Duodenal mucosa (tissue), 2 donors: ENCODE data around the gene TSSC4.

ENCODE experiments used
- H3K27ac ChIP-seq: one replicate; pipeline ENCODE4 v1.7.0; 2013; ENCODE audit warnings: low read depth, low read length
- H3K27me3 ChIP-seq, 2 donors: one replicate each; pipeline ENCODE4 v1.7.0; 2013; ENCODE audit warnings: low read length in 2 of 2, control low read depth in 1 of 2; ENCODE audit not compliant: insufficient read depth in 2 of 2, control insufficient read depth in 1 of 2
- H3K36me3 ChIP-seq, 2 donors: one replicate each; pipeline ENCODE4 v1.7.0; 2013; ENCODE audit warnings: low read length in 2 of 2, control low read depth in 1 of 2; ENCODE audit not compliant: insufficient read depth in 2 of 2, control insufficient read depth in 1 of 2
- H3K4me1 ChIP-seq, 2 donors: one replicate each; pipeline ENCODE4 v1.7.0; 2013; ENCODE audit warnings: low read length in 2 of 2, control low read depth in 1 of 2; ENCODE audit not compliant: insufficient read depth in 2 of 2, control insufficient read depth in 1 of 2
- H3K4me3 ChIP-seq, 2 donors: one replicate each; pipeline ENCODE4 v1.7.0; 2013; ENCODE audit warnings: low read length in 2 of 2, low read depth in 1 of 2
- H3K9ac ChIP-seq, 2 donors: one replicate each; pipeline ENCODE4 v1.7.0; 2013; ENCODE audit warnings: low read length in 2 of 2, low read depth in 1 of 2
- H3K9me3 ChIP-seq, 2 donors: one replicate each; pipeline ENCODE4 v1.7.0; 2013; ENCODE audit warnings: low read length in 2 of 2, control low read depth in 1 of 2; ENCODE audit not compliant: control insufficient read depth in 1 of 2

TSSC4 gene

DNA sequence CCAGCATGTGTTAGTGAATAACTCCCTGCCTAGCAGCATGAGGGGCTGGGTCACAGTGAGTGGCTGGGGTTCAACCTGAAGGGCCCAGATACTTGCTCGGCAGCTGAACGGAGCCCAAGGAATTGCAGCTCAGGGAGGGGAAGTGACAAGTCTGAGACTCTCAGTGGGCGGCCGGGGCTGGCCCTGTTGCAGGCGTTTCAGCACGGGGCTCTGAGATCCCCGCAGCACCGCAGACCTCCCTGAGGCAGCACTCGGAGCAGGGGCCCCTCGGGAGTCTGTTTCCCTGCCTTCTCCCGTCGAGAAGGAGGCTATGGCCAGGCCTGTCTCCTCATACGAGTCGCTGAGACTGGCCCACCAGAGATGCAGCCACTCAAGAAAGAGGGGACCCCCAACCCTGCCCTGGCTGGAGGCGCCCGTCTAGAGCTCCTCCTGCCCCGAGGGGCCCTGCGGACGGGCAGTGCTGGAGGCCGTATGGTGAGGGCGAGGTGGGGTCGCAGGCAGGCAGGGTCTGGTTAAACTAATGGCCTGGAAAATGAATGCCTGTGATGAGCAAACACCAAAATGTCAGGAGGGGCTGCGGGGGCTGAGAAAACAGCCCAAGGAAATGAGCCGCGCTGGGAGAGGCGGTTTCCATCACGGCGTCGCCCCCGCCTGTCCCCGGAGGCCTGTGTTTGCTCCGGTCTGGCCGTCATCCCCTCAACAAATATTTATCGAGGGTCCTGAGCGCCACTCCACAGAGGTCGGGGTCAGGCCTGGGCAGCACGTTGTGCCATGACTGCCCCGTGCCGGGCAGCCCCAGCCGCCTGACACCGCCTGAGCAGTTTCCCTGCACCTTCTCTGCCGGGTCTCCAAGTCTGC is 9.3 kb downstream of the TSSC4 start:
- H3K4me3 ChIP-seq = no peak overlapping the region
- H3K36me3 ChIP-seq = no peaks in the 10 kb centered on the region
- no peaks in the 10 kb centered on the region for H3K4me1 ChIP-seq
- H3K27me3 ChIP-seq = peaks cover 12 to 21% of the 10 kb centered on the region in 2 donors
- no peaks in the 10 kb centered on the region for H3K9me3 ChIP-seq
- no peak overlapping the region for H3K27ac ChIP-seq
- H3K9ac ChIP-seq = no peak overlapping the region

DNA sequence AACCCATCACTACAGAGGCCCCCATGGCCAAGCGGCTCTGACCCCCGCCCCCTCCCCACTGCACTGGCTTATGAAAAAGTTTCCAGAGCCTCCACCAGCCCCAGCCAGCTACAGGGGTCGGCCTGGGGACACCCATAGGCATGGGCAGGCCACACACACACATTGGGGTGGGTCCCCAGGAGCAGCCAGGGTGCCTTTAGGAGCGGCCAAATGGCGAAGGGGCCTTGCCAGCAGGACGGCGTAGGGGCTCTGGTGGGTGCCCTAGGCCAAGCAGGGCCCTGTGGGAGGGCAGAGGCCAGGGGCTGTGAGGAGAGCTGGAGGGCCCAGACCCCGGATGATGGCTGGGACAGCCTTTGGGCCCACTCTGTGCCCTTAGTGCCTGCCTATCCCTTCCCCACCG is 10.1 kb downstream of the TSSC4 start:
- Histone ChIP-seq H3K27ac (no peak overlapping the region), H3K9me3 (no peaks in the 10 kb centered on the region), H3K4me1 (no peaks in the 10 kb centered on the region), H3K9ac (no peak overlapping the region), H3K27me3 (peaks cover 12 to 21% of the 10 kb centered on the region in 2 donors), H3K4me3 (no peak overlapping the region), H3K36me3 (no peaks in the 10 kb centered on the region)

DNA sequence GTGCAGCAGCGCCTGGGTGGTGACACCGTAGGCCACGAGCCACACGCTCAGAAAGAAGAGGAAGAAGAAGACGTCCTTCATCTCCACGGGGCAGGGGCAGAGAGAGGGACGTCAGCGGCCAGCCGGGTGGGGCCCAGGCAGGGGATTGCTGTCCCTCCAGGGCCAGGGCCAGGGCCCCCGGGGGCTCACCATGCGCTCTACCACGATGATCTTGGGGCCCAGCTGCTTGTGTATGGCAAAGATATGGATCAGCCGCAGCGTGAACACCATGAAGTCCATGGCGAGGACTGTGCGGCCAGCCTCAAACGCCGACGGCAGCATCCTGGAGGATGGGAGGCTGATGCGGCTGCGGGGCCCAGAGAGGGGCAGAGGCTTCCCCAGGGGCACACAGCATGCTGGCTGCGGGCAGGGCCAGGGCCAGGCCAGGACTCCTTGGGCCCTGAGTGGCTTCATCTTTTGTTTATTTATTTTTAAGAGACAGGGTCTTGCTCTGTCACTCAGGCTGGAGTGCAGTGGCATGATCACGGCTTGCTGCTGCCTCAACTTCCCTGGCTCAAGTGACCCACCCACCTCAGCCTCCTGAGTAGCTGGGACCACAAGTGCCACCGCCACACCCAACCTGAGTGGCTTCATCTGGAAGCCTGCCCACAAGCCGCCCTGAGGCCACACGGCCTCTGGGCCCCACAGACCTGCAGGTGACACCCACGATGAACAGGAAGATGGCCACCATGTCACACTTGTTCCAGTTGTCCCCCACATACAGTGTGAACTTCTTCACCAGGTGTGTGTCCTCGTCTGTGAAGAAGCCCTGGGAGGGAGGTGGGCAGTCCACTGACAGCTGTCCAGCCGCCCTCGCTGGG is 11.1 kb downstream of the TSSC4 start:
- Histone ChIP-seq H3K36me3 (no peaks in the 10 kb centered on the region), H3K9ac (no peak overlapping the region), H3K27me3 (peaks cover 12 to 21% of the 10 kb centered on the region in 2 donors), H3K27ac (no peak overlapping the region), H3K4me3 (no peak overlapping the region), H3K9me3 (no peaks in the 10 kb centered on the region), H3K4me1 (no peaks in the 10 kb centered on the region)

DNA sequence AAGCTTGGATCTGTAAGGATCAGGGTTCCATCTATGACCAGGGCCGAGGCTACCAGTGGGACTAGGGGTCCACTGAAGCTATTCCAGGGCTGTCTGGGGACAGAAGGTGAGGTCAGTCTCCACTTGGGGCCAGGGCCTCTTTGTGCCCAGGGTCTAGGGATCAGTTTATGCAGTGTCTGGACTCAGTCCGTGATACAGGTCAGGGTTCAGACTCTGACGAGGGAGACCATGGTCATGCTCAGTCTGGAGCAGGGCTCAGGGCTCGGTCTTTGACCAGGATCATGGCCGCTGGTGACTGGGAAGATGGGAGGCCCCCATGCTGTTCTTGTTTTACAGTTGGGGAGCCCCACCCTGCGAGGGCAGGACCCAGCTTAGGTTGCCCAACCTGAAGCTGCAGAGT is 11.8 kb downstream of the TSSC4 start:
- H3K27me3 ChIP-seq = peaks cover 11 to 19% of the 10 kb centered on the region in 2 donors
- H3K9me3 ChIP-seq = no peaks in the 10 kb centered on the region
- no peaks in the 10 kb centered on the region for H3K36me3 ChIP-seq
- H3K4me1 ChIP-seq = no peaks in the 10 kb centered on the region
- H3K4me3 ChIP-seq = no peak overlapping the region
- H3K9ac ChIP-seq = no peak overlapping the region
- no peak overlapping the region for H3K27ac ChIP-seq

DNA sequence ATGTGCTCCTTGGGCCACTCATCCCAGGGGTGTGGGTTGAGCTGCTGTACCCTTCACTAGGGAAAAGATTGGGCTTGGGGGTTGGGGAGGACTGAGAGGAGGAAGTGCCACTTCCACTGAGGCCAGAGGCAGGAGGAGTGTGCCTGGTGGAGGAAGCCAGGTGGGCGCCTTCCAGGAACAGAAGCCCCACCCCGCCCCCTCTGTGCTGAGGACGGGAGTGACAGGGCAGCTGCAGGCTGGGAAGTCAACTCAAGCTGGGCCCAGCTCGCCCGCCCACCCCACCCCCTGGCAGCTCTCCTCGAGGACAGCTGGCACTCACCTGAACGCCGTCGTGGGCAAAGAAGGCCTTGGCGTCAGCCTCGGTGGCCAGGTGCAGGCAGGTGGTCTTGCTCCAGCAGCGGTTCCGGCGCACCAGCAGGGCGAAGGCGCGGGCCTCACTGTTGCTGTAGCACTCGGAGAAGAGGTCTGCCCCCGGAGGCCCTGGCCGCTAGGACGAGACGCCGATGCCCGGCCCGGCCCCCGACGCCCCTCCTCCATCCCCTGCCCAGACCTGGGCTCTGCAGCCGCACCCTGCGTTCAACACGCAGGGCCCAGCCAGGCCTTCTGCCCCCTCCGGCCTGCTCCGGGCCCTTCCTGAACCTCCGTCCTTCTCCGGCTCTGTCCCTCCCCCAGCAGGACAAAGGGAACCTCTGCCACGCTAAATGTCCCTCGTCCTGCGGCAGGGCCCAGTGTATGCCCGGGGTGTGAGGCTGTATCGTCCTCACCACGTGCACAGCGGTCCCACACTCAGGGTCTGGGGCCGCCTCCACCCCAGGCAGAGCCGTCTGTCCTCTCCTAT is 13.4 kb downstream of the TSSC4 start:
- H3K27me3 ChIP-seq = peaks cover under 1 to 9% of the 10 kb centered on the region in 2 donors
- H3K27ac ChIP-seq = no peak overlapping the region
- no peaks in the 10 kb centered on the region for H3K36me3 ChIP-seq
- no peaks in the 10 kb centered on the region for H3K9me3 ChIP-seq
- no peaks in the 10 kb centered on the region for H3K4me1 ChIP-seq
- no peak overlapping the region for H3K4me3 ChIP-seq
- H3K9ac ChIP-seq = no peak overlapping the region

DNA sequence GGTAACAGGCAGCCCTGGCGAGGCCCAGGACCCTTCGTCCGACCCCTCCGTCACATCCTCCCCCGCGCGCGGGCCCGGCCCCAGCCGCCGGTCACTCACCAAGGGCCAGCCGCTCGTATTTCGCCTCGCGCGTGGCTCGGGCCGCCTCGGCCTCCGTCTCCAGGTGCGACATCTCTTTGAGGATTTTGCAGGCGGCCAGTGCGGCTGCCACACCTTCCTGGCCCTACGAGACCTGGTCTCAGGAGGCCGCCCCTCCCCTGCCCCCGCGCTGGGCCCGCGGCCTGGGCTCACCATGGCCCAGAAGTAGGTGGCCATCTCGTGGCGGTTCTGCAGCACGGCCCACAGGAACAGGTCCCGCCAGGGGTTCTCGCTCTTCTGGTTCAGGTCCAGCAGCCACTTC is 14.1 kb downstream of the TSSC4 start:
- Histone ChIP-seq H3K36me3 (no peaks in the 10 kb centered on the region), H3K4me1 (no peaks in the 10 kb centered on the region), H3K27me3 (peaks cover 0 to 3% of the 10 kb centered on the region in 2 donors), H3K27ac (no peak overlapping the region), H3K4me3 (no peak overlapping the region), H3K9me3 (no peaks in the 10 kb centered on the region), H3K9ac (no peak overlapping the region)

DNA sequence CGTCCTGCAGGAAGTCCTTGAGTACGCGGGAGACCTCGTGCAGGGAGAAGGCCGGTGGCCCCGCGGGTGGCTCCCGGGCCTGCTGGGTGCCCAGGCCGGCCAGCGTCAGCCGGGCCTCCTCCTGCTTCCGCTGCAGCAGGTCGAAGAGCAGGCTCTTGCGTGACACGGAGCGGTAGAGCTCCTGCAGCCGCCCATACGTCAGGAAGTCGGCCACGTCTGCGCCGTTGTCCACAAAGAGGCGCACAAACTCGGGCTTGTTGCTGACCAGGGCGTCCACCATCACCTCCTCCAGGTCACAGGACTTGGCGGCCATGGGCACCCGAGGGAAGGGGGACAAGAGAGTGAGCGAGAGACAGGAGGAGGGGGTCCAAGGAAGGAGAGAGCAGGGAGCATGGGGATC is 14.6 kb downstream of the TSSC4 start:
- Histone ChIP-seq H3K27me3 (peaks cover 0 to 2% of the 10 kb centered on the region in 2 donors), H3K27ac (no peak overlapping the region), H3K36me3 (no peaks in the 10 kb centered on the region), H3K9ac (no peak overlapping the region), H3K9me3 (no peaks in the 10 kb centered on the region), H3K4me3 (no peak overlapping the region), H3K4me1 (peaks cover 0 to 5% of the 10 kb centered on the region in 2 donors)

DNA sequence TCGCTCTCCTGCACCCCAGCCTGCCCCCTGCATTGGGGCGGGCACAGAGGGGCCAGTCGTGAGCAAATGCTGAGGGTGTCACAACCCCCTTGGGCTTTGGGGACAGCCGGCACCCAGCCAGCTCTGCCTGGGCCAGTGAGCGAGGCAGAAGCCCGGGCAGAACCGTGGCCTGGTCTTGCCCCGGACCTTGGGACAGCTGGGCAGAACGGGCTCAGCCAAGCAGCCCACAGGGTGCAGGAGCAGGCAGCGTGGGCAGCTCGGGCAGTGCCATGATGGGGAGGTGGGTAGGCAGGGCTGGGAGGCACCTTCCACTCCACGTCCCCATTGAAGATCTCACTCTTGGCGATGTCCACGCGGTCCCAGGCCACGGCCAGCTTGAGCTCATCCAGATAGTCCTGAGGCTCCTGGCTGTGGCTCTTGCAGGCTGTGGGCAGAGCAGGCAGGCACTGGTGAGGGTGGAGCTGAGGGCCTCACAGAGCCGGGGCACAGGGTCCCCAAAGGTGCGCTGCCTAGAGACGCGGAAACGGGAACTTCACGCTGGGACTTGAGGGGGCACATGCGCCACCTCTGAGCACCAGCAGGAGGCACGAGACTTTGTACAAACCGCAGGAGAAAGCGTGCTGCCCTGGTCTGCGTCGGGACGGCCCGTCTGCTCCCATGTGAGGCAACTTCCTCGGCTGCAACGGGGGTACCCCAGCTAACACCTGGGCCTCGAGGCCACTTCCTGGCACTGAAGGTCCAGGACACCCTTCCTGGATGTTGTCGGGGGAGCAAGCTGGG is 15.2 kb downstream of the TSSC4 start:
- Histone ChIP-seq H3K4me3 (no peak overlapping the region), H3K27ac (no peak overlapping the region), H3K9me3 (no peaks in the 10 kb centered on the region), H3K36me3 (no peaks in the 10 kb centered on the region), H3K4me1 (peaks cover under 1 to 11% of the 10 kb centered on the region in 2 donors), H3K27me3 (peaks cover under 1 to 2% of the 10 kb centered on the region in 2 donors), H3K9ac (no peak overlapping the region)

DNA sequence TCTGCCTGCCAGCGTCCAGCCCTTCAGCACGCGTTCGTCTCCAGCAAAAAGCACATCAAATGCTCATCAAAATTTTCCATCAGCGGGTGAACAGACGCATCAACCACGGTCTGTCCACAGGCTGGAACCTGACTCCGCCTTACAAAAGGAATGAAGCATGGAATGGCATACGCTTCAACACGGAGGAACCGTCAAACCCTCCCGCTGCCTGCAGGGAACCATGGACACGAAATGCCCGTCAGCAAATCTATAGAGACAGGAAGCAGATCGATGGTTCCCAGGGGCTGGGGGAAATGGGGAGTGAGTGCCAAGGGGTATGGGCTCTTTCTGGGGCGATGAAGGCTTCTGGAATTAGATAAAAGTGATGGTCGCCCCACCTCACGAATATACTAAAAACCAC is 16.2 kb downstream of the TSSC4 start:
- H3K4me1 ChIP-seq = peaks cover 7 to 13% of the 10 kb centered on the region in 2 donors
- H3K9ac ChIP-seq = no peak overlapping the region
- no peaks in the 10 kb centered on the region for H3K9me3 ChIP-seq
- no peaks in the 10 kb centered on the region for H3K36me3 ChIP-seq
- H3K27me3 ChIP-seq = peaks cover 7 to 8% of the 10 kb centered on the region in 2 donors
- no peak overlapping the region for H3K27ac ChIP-seq
- no peak overlapping the region for H3K4me3 ChIP-seq
